ENCODE results near the gene MAPK4.

GRCh38 chr18:50602466-50602865 lies 42.6 kb downstream of the MAPK4 start:
- no peak for TF ChIP-seq CTCF (conservative IDR thresholded peaks at IDR 0.05; ENCODE audit: low read length)
- TF ChIP-seq EZH2phosphoT487 (IDR thresholded peaks at IDR 0.05; ENCODE audit: borderline replicate concordance), result no peak
